ENCODE measurements around the gene TTC7B. TPM values are rescaled to one million over a fixed set of nuclear protein-coding genes. Genes with fewer than 3 reads are reported as not detected.
A peak's percentile ranks its signal among the peaks of the same experiment; 100 is the strongest.

Gene TTC7B
- total and polyA plus RNA-seq, 2 experiments from 2014 or later, result 7.9 to 28.6 TPM

DNA sequence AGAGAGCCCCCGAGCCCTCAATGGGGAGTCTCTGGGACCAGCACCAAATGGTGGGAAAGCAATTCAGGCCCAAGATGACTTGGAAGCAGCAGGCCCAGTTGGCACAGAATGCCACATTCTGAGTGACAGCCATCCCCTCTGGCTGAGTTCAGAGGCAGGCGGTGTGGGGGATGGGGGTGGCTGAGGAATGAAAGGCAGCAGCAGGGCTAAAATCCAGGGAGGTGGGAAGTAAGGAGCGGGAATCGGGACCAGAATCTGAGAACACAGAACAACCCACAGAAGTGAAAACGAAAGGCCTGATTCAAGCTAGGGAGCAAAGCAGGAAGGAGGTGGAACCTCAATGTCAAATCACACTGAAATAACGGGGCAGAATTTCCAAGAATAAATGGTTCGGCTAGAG, 248.2 kb downstream of the TTC7B start:
- H3K27ac ChIP-seq (ENCODE audit: low read depth), result no peak overlapping the region
- no peak overlapping the region for H2AFZ ChIP-seq
- peaks cover 8% of the 10 kb centered on the region for H3K27me3 Mint-ChIP-seq (ENCODE audit: insufficient read depth, low read depth, poor library complexity)
- H3K9me2 ChIP-seq (ENCODE audit: insufficient read depth), result 0 out of 2 replicates have a peak, but pooled peaks cover 4% of the 10 kb centered on the region
- H3K4me1 Mint-ChIP-seq, result peaks cover 28% of the 10 kb centered on the region
- no peak overlapping the region; the same call in 1 of the 2 replicates for H3K27ac Mint-ChIP-seq
- no peak overlapping the region for H3K4me3 Mint-ChIP-seq
- no peaks in the 10 kb centered on the region for H3K36me3 Mint-ChIP-seq (ENCODE audit: low read depth)
- no peaks in the 10 kb centered on the region for H3K9me3 Mint-ChIP-seq
- peak overlapping the region; percentile 55; the same call in 1 of the 2 replicates for H3K4me2 ChIP-seq
- H3K4me1 ChIP-seq (ENCODE audit: insufficient read depth), result peaks cover 12% of the 10 kb centered on the region
- DNase-seq (ENCODE audit: low spot score) (peak; percentile 36), ATAC-seq (peak; percentile 61)
- no peaks in the 10 kb centered on the region for H3F3A ChIP-seq (replicated peaks; ENCODE audit: low read depth)
- H3K4me3 ChIP-seq, result no peak overlapping the region
- H3K79me2 ChIP-seq (replicated peaks; ENCODE audit: insufficient read depth), result no peaks in the 10 kb centered on the region
- TF ChIP-seq JUNB (IDR thresholded peaks at IDR 0.05; ENCODE audit: unreplicated experiment) (no peak), NANOG (IDR thresholded peaks at IDR 0.05; ENCODE audit: borderline replicate concordance) (no peak)
- no peaks in the 10 kb centered on the region for H3K27me3 ChIP-seq (ENCODE audit: insufficient read depth)
- no peaks in the 10 kb centered on the region; the same call in 1 of the 2 replicates for H4K20me1 ChIP-seq (replicated peaks; ENCODE audit: insufficient read depth)
- no peaks in the 10 kb centered on the region for H3K36me3 ChIP-seq (ENCODE audit: insufficient read depth)

DNA sequence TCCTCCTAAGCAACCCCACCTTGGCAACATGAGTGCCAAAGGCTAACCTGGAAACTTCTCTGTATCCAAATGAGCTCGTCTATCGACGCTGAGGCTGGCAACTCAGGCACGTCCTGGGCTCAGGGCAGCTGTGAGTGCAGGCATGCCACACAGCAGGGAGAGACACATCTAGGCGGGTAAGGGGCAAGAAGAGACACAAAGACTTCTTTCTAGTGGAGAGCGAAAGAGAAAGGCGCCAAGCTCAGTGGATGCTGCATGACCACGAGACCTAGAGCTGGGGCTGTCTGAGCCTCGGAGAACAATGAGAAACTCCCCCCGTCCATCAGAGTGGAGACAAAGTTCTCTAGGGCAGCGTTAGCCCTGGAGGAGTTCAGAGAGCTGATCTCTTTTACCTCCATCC, 249.0 kb downstream of the TTC7B start:
- DNase-seq (ENCODE audit: low spot score), result no peak
- H3K27ac Mint-ChIP-seq, result no peak overlapping the region
- H3K4me1 ChIP-seq (ENCODE audit: insufficient read depth), result peaks cover 12% of the 10 kb centered on the region
- H3K36me3 Mint-ChIP-seq (ENCODE audit: low read depth), result no peaks in the 10 kb centered on the region
- no peak overlapping the region; the same call in 2 of the 3 replicates for H3K4me3 Mint-ChIP-seq
- H2AFZ ChIP-seq, result no peak overlapping the region
- TF ChIP-seq EZH2 (IDR thresholded peaks at IDR 0.05; ENCODE audit: low read depth, unreplicated experiment) (no peak), ZNF114 (CRISPR knock-in tag; IDR thresholded peaks at IDR 0.05) (no peak), STAT1 (IDR thresholded peaks at IDR 0.05; ENCODE audit: unreplicated experiment) (no peak), NANOG (IDR thresholded peaks at IDR 0.05; ENCODE audit: borderline replicate concordance) (no peak), POLR2AphosphoS5 (IDR thresholded peaks at IDR 0.05; ENCODE audit: low read depth) (no peak), ZNF331 (CRISPR knock-in tag; IDR thresholded peaks at IDR 0.05; ENCODE audit: low read depth) (no peak), CREB1 (CRISPR knock-in tag; IDR thresholded peaks at IDR 0.05; ENCODE audit: low read depth) (no peak)
- TF ChIP-seq, protein P1, sequence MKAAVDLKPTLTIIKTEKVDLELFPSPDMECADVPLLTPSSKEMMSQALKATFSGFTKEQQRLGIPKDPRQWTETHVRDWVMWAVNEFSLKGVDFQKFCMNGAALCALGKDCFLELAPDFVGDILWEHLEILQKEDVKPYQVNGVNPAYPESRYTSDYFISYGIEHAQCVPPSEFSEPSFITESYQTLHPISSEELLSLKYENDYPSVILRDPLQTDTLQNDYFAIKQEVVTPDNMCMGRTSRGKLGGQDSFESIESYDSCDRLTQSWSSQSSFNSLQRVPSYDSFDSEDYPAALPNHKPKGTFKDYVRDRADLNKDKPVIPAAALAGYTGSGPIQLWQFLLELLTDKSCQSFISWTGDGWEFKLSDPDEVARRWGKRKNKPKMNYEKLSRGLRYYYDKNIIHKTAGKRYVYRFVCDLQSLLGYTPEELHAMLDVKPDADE (IDR thresholded peaks at IDR 0.05), result no peak
- TF ChIP-seq, protein P2, sequence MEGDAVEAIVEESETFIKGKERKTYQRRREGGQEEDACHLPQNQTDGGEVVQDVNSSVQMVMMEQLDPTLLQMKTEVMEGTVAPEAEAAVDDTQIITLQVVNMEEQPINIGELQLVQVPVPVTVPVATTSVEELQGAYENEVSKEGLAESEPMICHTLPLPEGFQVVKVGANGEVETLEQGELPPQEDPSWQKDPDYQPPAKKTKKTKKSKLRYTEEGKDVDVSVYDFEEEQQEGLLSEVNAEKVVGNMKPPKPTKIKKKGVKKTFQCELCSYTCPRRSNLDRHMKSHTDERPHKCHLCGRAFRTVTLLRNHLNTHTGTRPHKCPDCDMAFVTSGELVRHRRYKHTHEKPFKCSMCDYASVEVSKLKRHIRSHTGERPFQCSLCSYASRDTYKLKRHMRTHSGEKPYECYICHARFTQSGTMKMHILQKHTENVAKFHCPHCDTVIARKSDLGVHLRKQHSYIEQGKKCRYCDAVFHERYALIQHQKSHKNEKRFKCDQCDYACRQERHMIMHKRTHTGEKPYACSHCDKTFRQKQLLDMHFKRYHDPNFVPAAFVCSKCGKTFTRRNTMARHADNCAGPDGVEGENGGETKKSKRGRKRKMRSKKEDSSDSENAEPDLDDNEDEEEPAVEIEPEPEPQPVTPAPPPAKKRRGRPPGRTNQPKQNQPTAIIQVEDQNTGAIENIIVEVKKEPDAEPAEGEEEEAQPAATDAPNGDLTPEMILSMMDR (conservative IDR thresholded peaks at IDR 0.05; ENCODE audit: low read depth in 2 of 2), result no peak
- TF ChIP-seq, protein P3, sequence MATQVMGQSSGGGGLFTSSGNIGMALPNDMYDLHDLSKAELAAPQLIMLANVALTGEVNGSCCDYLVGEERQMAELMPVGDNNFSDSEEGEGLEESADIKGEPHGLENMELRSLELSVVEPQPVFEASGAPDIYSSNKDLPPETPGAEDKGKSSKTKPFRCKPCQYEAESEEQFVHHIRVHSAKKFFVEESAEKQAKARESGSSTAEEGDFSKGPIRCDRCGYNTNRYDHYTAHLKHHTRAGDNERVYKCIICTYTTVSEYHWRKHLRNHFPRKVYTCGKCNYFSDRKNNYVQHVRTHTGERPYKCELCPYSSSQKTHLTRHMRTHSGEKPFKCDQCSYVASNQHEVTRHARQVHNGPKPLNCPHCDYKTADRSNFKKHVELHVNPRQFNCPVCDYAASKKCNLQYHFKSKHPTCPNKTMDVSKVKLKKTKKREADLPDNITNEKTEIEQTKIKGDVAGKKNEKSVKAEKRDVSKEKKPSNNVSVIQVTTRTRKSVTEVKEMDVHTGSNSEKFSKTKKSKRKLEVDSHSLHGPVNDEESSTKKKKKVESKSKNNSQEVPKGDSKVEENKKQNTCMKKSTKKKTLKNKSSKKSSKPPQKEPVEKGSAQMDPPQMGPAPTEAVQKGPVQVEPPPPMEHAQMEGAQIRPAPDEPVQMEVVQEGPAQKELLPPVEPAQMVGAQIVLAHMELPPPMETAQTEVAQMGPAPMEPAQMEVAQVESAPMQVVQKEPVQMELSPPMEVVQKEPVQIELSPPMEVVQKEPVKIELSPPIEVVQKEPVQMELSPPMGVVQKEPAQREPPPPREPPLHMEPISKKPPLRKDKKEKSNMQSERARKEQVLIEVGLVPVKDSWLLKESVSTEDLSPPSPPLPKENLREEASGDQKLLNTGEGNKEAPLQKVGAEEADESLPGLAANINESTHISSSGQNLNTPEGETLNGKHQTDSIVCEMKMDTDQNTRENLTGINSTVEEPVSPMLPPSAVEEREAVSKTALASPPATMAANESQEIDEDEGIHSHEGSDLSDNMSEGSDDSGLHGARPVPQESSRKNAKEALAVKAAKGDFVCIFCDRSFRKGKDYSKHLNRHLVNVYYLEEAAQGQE (IDR thresholded peaks at IDR 0.05; ENCODE audit: unreplicated experiment), result no peak
- ATAC-seq, result no peak
- peaks cover 28% of the 10 kb centered on the region for H3K4me1 Mint-ChIP-seq
- no peaks in the 10 kb centered on the region for H3K9me3 Mint-ChIP-seq
- no peaks in the 10 kb centered on the region; the same call in 1 of the 2 replicates for H4K20me1 ChIP-seq (replicated peaks; ENCODE audit: insufficient read depth)
- H3F3A ChIP-seq (replicated peaks; ENCODE audit: low read depth), result no peaks in the 10 kb centered on the region
- H3K27ac ChIP-seq (ENCODE audit: low read depth), result no peak overlapping the region
- no peaks in the 10 kb centered on the region for H3K27me3 ChIP-seq (ENCODE audit: insufficient read depth)
- peaks cover 8% of the 10 kb centered on the region for H3K27me3 Mint-ChIP-seq (ENCODE audit: insufficient read depth, low read depth, poor library complexity)
- H3K9me2 ChIP-seq (ENCODE audit: insufficient read depth), result 0 out of 2 replicates have a peak, but pooled peaks cover 4% of the 10 kb centered on the region
- no peaks in the 10 kb centered on the region for H3K36me3 ChIP-seq (ENCODE audit: insufficient read depth)
- no peaks in the 10 kb centered on the region for H3K79me2 ChIP-seq (replicated peaks; ENCODE audit: insufficient read depth)
- H3K4me3 ChIP-seq, result no peak overlapping the region
- no peak overlapping the region for H3K4me2 ChIP-seq

Measured in GM23338 (cell line).